Neural cell (in vitro differentiated cells): ENCODE measurements around the gene NSMCE1. TPM values are rescaled to one million over a fixed set of nuclear protein-coding genes. Genes with fewer than 3 reads are reported as not detected.

Source experiments
- H2AFZ ChIP-seq: fragments of 200-600, 300-800 bp; sonication (generic), shearing (Covaris generic); 2 replicates; pipeline ENCODE4 v1.6.0; 2014; ENCODE audit warnings: low read depth, mild to moderate bottlenecking, antibody characterized with exemption, low read length, moderate library complexity
- H3F3A ChIP-seq: fragments of 200-600 bp; shearing (Covaris generic); 2 replicates; pipeline ENCODE4 v1.6.1; 2016; ENCODE audit warnings: mild to moderate bottlenecking, moderate library complexity, mixed read lengths, antibody characterized with exemption, low read length; ENCODE audit not compliant: insufficient read depth, poor library complexity, severe bottlenecking
- H3K27ac ChIP-seq: fragments of 200-600, 300-800 bp; sonication (generic), shearing (Covaris generic); 2 replicates; pipeline ENCODE4 v1.5.1; 2014; ENCODE audit warnings: mild to moderate bottlenecking, low read length, moderate library complexity
- H3K27me3 ChIP-seq: fragments of 300-800, 200-600 bp; sonication (generic), shearing (Covaris generic); 2 replicates; pipeline ENCODE4 v1.6.0; 2014; ENCODE audit warnings: mild to moderate bottlenecking, low read depth, low read length, moderate library complexity; ENCODE audit not compliant: insufficient read depth
- H3K36me3 ChIP-seq: fragments of 300-800, 200-600 bp; sonication (generic), shearing (Covaris generic); 2 replicates; pipeline ENCODE4 v1.5.1; 2014; ENCODE audit warnings: mild to moderate bottlenecking, antibody characterized with exemption, low read length, moderate library complexity; ENCODE audit not compliant: insufficient read depth
- H3K4me2 ChIP-seq: fragments of 300-800, 200-600 bp; sonication (generic), shearing (Covaris generic); 2 replicates; pipeline ENCODE4 v1.6.0; 2014; ENCODE audit warnings: mild to moderate bottlenecking, low read length
- H3K4me3 ChIP-seq: fragments of 300-800, 200-600 bp; sonication (generic), shearing (Covaris generic); 2 replicates; pipeline ENCODE4 v1.5.1; 2014; ENCODE audit warnings: mild to moderate bottlenecking, low read length, moderate library complexity
- H3K79me2 ChIP-seq: fragments of 200-600 bp; shearing (Covaris generic); replicated peaks from 2 replicates; pipeline ENCODE4 v1.6.0; 2014; ENCODE audit warnings: mild to moderate bottlenecking, low read length, moderate library complexity; ENCODE audit not compliant: insufficient read depth
- H3K9ac ChIP-seq: fragments of 300-800, 200-600 bp; sonication (generic), shearing (Covaris generic); 2 replicates; pipeline ENCODE4 v1.6.1; 2016; ENCODE audit warnings: mild to moderate bottlenecking, low read length, mixed read lengths
- H3K9me2 ChIP-seq: fragments of 200-600 bp; shearing (Covaris generic); 2 replicates; pipeline ENCODE4 v1.6.1; 2016; ENCODE audit warnings: mild to moderate bottlenecking, low read length, mixed read lengths; ENCODE audit not compliant: insufficient read depth
- H3K9me3 ChIP-seq: fragments of 200-600, 300-800 bp; sonication (generic), shearing (Covaris generic); 2 replicates; pipeline ENCODE4 v1.6.1; 2016; ENCODE audit warnings: mild to moderate bottlenecking, mixed run types, low read length, moderate library complexity, mixed read lengths
- H4K20me1 ChIP-seq: fragments of 200-600 bp; shearing (Covaris generic); 2 replicates; pipeline ENCODE4 v1.6.1; 2016; ENCODE audit warnings: mild to moderate bottlenecking, mixed run types; ENCODE audit not compliant: insufficient read depth
- CTCF ChIP-seq: fragments of 450-650 bp; IDR thresholded peaks from 2 replicates; pipeline ENCODE4 v1.5.1; 2014; ENCODE audit warnings: antibody characterized with exemption, mild to moderate bottlenecking, moderate library complexity; ENCODE audit not compliant: poor library complexity, severe bottlenecking
- EP300 ChIP-seq: fragments of 450-650 bp; conservative IDR thresholded peaks from 2 replicates; pipeline ENCODE4 v1.6.1; 2014; ENCODE audit warnings: antibody characterized with exemption, mild to moderate bottlenecking, moderate library complexity; ENCODE audit not compliant: poor library complexity, severe bottlenecking
- EZH2 ChIP-seq: fragments of 200-600, 300-800 bp; shearing (Covaris generic), sonication (generic); IDR thresholded peaks from 2 replicates; pipeline ENCODE4 v1.6.1; 2014; ENCODE audit warnings: antibody characterized with exemption, low read length, borderline replicate concordance, mild to moderate bottlenecking; ENCODE audit not compliant: insufficient read depth, poor library complexity, severe bottlenecking
- MXI1 ChIP-seq: fragments of 450-650 bp; conservative IDR thresholded peaks from 2 replicates; pipeline ENCODE4 v1.6.1; 2014; ENCODE audit warnings: antibody characterized with exemption, mild to moderate bottlenecking; ENCODE audit not compliant: poor library complexity, severe bottlenecking
- POLR2AphosphoS5 ChIP-seq: IDR thresholded peaks from 2 replicates; pipeline ENCODE4 v1.6.1; 2012
- RAD21 ChIP-seq: fragments of 450-650 bp; conservative IDR thresholded peaks from 2 replicates; pipeline ENCODE4 v1.6.1; 2014; ENCODE audit warnings: antibody characterized with exemption, mild to moderate bottlenecking, moderate library complexity
- SMC3 ChIP-seq: fragments of 450-650 bp; conservative IDR thresholded peaks from 2 replicates; pipeline ENCODE4 v1.6.1; 2014; ENCODE audit warnings: antibody characterized with exemption, mild to moderate bottlenecking, moderate library complexity; ENCODE audit not compliant: poor library complexity
- TAF1 ChIP-seq: IDR thresholded peaks from 2 replicates; pipeline ENCODE4 v1.6.1; 2012; ENCODE audit warnings: low read depth
- polyA plus RNA-seq: library from polyadenylated mRNA; depleted of rRNA; stranded (reverse); fragments of >200 nt; gene quantifications from 2 replicates; pipeline ENCODE4 v1.2.3, GENCODE V29; 2014

The NSMCE1 gene
- polyA plus RNA-seq, 1 donor from 2014 or later: 11.5 TPM

GRCh38 chr16:27305839-27306442 is 37.4 kb upstream of the NSMCE1 start:
- no peaks in the 10 kb centered on the region for H3F3A ChIP-seq
- no peaks in the 10 kb centered on the region for H4K20me1 ChIP-seq
- no peak overlapping the region for H3K9ac ChIP-seq
- no peaks in the 10 kb centered on the region for H3K79me2 ChIP-seq
- no peak overlapping the region for H3K27ac ChIP-seq
- no peaks in the 10 kb centered on the region for H3K36me3 ChIP-seq
- TF ChIP-seq POLR2AphosphoS5 (no peak), SMC3 (no peak), TAF1 (no peak), MXI1 (no peak), EZH2 (no peak), CTCF (no peak)
- H3K4me3 ChIP-seq: no peak overlapping the region
- no peaks in the 10 kb centered on the region for H3K9me3 ChIP-seq
- no peaks in the 10 kb centered on the region for H3K9me2 ChIP-seq
- H3K4me2 ChIP-seq: no peak overlapping the region
- H3K27me3 ChIP-seq: no peaks in the 10 kb centered on the region
- H2AFZ ChIP-seq: no peak overlapping the region

- no peaks in the 10 kb centered on the region for H3F3A ChIP-seq
- no peak overlapping the region for H2AFZ ChIP-seq
- no peak overlapping the region for H3K4me2 ChIP-seq
- no peaks in the 10 kb centered on the region for H4K20me1 ChIP-seq
- no peaks in the 10 kb centered on the region for H3K9me3 ChIP-seq
- H3K36me3 ChIP-seq: no peaks in the 10 kb centered on the region
- no peaks in the 10 kb centered on the region for H3K27me3 ChIP-seq
- H3K79me2 ChIP-seq: no peaks in the 10 kb centered on the region
- no peaks in the 10 kb centered on the region for H3K9me2 ChIP-seq
- no peak overlapping the region for H3K27ac ChIP-seq
- H3K9ac ChIP-seq: no peak overlapping the region
- H3K4me3 ChIP-seq: no peak overlapping the region
- no peak for TF ChIP-seq RAD21
- TF ChIP-seq TAF1: no peak
- TF ChIP-seq MXI1: no peak
- TF ChIP-seq EZH2: no peak
- no peak for TF ChIP-seq SMC3
- no peak for TF ChIP-seq EP300
- no peak for TF ChIP-seq CTCF
These were observed 36.5 kb upstream of the NSMCE1 start for GRCh38 chr16:27304881-27305745.
